ENCODE data around the gene ASPRV1.

GRCh38 chr2:69957965-69958364, 3.5 kb downstream of the ASPRV1 start:
- TF ChIP-seq REST (IDR thresholded peaks at IDR 0.05; ENCODE audit: insufficient read depth in 1 of 2, low read depth in 2 of 2, low read length in 2 of 2) (no peak), SIN3A (IDR thresholded peaks at IDR 0.05; ENCODE audit: borderline replicate concordance, insufficient read depth, low read length) (no peak), TAF1 (IDR thresholded peaks at IDR 0.05; ENCODE audit: borderline replicate concordance, insufficient read depth, low read length) (no peak)

All from PFSK-1 (cell line).